Mesothelial cell of epicardium (in vitro differentiated cells): ENCODE results near the gene KRT39. TPM values are rescaled to one million over a fixed set of nuclear protein-coding genes. Genes with fewer than 3 reads are reported as not detected.
A peak's percentile ranks its signal among the peaks of the same experiment; 100 is the strongest.

Experiments used
- DNase-seq, 2 experiments: peaks; one replicate each; pipeline ENCODE4 v3.0.0; 2021; ENCODE audit warnings: low spot score in 2 of 2; ENCODE audit not compliant: unreplicated experiment in 2 of 2
- H3K27ac Mint-ChIP-seq: 2 replicates; pipeline ENCODE4 v1.8.0; 2021; ENCODE audit warnings: mixed read lengths
- H3K27me3 Mint-ChIP-seq: 2 replicates; pipeline ENCODE4 v1.8.0; 2021; ENCODE audit warnings: low read depth, mixed read lengths
- H3K36me3 Mint-ChIP-seq: 2 replicates; pipeline ENCODE4 v1.8.0; 2021; ENCODE audit warnings: mixed read lengths
- H3K4me1 Mint-ChIP-seq: 2 replicates; pipeline ENCODE4 v1.8.0; 2021; ENCODE audit warnings: mixed read lengths
- H3K4me3 Mint-ChIP-seq: 2 replicates; pipeline ENCODE4 v1.8.0; 2021; ENCODE audit warnings: mild to moderate bottlenecking, moderate library complexity, mixed read lengths
- H3K9me3 Mint-ChIP-seq: 2 replicates; pipeline ENCODE4 v1.8.0; 2021; ENCODE audit warnings: mixed read lengths
- total RNA-seq: library from RNA; stranded (reverse); gene quantifications from 3 replicates; pipeline ENCODE4 v1.2.1, GENCODE V29; 2021
- TF ChIP-seq, protein P1 (sequence below): fragments of 200-600 bp; sonication (generic); IDR thresholded peaks from one replicate; pipeline ENCODE4 v1.5.0; 2021; ENCODE audit warnings: antibody characterized with exemption; ENCODE audit not compliant: unreplicated experiment

The KRT39 gene
- total RNA-seq, 1 donor from 2014 or later, result not detected

DNA sequence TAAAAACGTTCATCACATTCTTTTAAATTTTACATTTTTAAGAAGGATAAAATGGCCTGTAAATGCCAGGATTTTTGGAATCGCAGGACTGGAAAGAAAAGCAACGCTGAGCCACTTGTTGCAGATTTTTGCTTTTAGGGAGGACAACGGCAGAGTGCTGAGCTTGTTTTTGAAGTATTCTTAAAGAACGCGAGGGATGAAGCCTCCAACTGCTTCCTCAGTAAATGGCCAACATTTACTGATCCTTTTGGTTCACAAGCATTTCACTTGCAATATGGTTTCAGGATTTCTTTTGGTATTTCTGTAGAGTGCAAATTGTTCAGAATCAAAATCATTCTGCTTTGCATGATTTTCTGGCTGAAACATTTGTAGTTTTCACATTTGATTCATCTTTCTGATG, 26.5 kb downstream of the KRT39 start:
- H3K4me3 Mint-ChIP-seq, result no peak overlapping the region
- no peaks in the 10 kb centered on the region for H3K9me3 Mint-ChIP-seq
- no peaks in the 10 kb centered on the region for H3K27me3 Mint-ChIP-seq
- H3K36me3 Mint-ChIP-seq, result no peaks in the 10 kb centered on the region
- H3K27ac Mint-ChIP-seq, result no peak overlapping the region
- no peak for DNase-seq
- TF ChIP-seq, protein P1, sequence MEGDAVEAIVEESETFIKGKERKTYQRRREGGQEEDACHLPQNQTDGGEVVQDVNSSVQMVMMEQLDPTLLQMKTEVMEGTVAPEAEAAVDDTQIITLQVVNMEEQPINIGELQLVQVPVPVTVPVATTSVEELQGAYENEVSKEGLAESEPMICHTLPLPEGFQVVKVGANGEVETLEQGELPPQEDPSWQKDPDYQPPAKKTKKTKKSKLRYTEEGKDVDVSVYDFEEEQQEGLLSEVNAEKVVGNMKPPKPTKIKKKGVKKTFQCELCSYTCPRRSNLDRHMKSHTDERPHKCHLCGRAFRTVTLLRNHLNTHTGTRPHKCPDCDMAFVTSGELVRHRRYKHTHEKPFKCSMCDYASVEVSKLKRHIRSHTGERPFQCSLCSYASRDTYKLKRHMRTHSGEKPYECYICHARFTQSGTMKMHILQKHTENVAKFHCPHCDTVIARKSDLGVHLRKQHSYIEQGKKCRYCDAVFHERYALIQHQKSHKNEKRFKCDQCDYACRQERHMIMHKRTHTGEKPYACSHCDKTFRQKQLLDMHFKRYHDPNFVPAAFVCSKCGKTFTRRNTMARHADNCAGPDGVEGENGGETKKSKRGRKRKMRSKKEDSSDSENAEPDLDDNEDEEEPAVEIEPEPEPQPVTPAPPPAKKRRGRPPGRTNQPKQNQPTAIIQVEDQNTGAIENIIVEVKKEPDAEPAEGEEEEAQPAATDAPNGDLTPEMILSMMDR, result no peak
- peaks cover 46% of the 10 kb centered on the region for H3K4me1 Mint-ChIP-seq

DNA sequence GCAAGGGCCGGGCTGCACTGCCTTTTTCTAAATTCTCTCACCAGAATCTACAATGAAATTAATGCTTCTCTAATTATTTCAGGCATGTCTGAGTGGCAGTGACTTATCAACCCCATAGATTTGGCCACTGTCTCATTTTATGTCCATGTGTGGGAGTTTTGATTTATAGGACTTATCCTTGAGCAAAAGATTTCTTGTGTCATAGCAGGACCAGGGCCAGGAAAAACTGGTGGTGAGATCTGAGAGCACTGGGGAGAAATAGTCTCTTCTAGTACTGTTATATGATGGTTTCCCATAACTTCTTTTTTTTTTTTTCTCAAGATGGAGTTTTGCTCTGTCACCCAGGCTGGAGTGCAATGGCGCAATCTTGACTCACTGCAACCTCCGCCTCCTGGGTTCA, 27.8 kb downstream of the KRT39 start:
- Mint-ChIP-seq H3K36me3 (no peaks in the 10 kb centered on the region), H3K27me3 (no peaks in the 10 kb centered on the region), H3K4me1 (peaks cover 39% of the 10 kb centered on the region), H3K9me3 (no peaks in the 10 kb centered on the region), H3K4me3 (no peak overlapping the region), H3K27ac (peak overlapping the region; percentile 91)
- no peak for DNase-seq
- TF ChIP-seq, protein P1, result no peak

DNA sequence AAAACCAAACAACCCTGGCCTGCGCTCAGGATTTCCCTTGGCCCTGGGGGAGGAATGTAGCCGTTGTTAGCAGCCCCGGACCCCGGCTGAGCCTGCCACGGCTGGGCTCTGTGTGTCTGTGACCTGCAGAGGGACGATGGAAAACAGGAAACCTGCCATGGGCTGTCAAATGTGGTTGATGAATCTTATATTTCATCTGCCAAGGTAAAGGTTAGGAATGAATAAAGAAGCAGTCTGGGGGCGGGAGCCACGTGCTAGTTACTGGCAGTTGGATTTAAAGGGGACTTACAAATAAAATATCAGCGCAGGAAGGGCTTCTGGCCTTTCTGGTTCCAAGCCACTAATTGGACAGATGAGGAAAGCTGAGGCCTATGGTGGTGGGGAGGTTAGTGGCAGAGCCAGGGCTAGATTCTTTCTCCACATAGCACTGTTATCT, 29.3 kb downstream of the KRT39 start, which contains the start of gene KRT23:
Gene KRT23 (minus strand): TSS at position 263 of the 436 bp plus-strand sequence. CDS start 1,043 bp downstream, outside the sequence.
- peak within 1 kb of the TSS; percentile 91 for H3K27ac Mint-ChIP-seq
- DNase-seq, result no peak
- H3K9me3 Mint-ChIP-seq, result no peaks in the 10 kb centered on the region
- peaks cover 44% of the 10 kb centered on the region for H3K4me1 Mint-ChIP-seq
- H3K27me3 Mint-ChIP-seq, result no peaks in the 10 kb centered on the region
- no peaks in the 10 kb centered on the region for H3K36me3 Mint-ChIP-seq
- no peak within 1 kb of the TSS for H3K4me3 Mint-ChIP-seq
- TF ChIP-seq, protein P1, result no peak

DNA sequence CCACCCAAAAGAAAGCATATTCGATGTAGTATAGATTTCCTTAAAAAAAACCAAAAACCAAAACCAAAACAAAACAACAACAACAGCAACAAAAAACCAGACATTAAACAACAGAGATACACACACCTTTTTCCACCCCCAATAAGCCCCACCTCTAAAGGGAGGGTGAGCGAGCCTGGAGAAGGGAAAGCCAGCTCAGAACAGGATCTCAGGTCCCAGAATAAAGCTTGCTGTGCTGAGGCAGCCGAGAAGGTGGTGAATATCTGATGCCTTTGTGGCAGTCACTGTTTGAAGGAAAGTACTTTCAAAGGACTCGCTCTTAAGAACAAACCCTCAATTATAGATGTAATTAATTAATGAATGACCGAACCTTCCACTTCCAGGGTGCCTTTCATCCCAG, 29.8 kb downstream of the KRT39 start:
- no peak for DNase-seq
- Mint-ChIP-seq H3K4me1 (peaks cover 44% of the 10 kb centered on the region), H3K36me3 (no peaks in the 10 kb centered on the region), H3K9me3 (no peaks in the 10 kb centered on the region), H3K27me3 (no peaks in the 10 kb centered on the region), H3K4me3 (no peak overlapping the region), H3K27ac (peak overlapping the region; percentile 91)
- TF ChIP-seq, protein P1, result no peak

DNA sequence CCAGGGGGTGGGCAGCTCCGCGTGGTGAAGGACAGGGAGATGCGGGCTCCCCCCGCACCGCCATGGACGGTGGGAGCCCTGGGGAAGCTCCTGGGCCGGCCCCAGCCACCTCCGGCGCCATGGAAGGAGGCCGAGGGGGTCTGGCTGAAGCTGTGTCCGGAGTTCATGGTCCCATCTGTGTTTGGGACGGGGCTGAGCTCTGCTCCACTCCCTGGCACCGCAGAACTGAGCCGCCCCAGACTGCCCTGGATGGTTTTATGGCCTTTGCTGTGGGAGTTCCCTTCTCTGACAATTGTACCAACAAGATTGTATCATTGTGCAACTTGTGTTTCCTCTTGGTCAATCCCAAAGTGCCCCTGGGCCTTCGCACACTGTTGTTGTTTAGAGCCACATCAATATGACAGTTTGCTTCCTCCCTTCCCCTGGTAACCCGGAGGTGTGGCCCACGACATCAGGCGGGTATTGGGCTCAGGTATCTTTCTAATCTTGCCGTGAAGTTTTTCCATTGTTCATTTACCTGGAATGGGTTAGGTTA, 30.2 kb downstream of the KRT39 start:
- Mint-ChIP-seq H3K36me3 (no peaks in the 10 kb centered on the region), H3K9me3 (no peaks in the 10 kb centered on the region), H3K27ac (peak overlapping the region; percentile 91), H3K27me3 (no peaks in the 10 kb centered on the region), H3K4me3 (no peak overlapping the region), H3K4me1 (peaks cover 44% of the 10 kb centered on the region)
- no peak for DNase-seq
- TF ChIP-seq, protein P1, result no peak
